ENCODE data around the gene NKAIN1. TPM values are rescaled to one million over a fixed set of nuclear protein-coding genes. Genes with fewer than 3 reads are reported as not detected.

The NKAIN1 gene
- total RNA-seq, 1 donor from 2014 or later = not detected

- no peak overlapping the region for H3K4me3 ChIP-seq (ENCODE audit: low read depth, low read length)
- FAIRE-seq (peak; percentile 40), DNase-seq (ENCODE audit: low read depth) (no peak)
- H3K27me3 ChIP-seq (ENCODE audit: control insufficient read depth, insufficient read depth, low read length) = no peaks in the 10 kb centered on the region
- H3K36me3 ChIP-seq (ENCODE audit: control insufficient read depth, insufficient read depth, low read length) = no peaks in the 10 kb centered on the region
- TF ChIP-seq CTCF (IDR thresholded peaks at IDR 0.05; ENCODE audit: insufficient read depth, low read length, severe bottlenecking) = no peak
These were observed 31.2 kb downstream of the NKAIN1 start for GRCh38 chr1:31208361-31208945.

- DNase-seq (ENCODE audit: low read depth) (no peak), FAIRE-seq (no peak)
- no peak for TF ChIP-seq CTCF (IDR thresholded peaks at IDR 0.05; ENCODE audit: insufficient read depth, low read length, severe bottlenecking)
- Histone ChIP-seq H3K27me3 (ENCODE audit: control insufficient read depth, insufficient read depth, low read length) (no peaks in the 10 kb centered on the region), H3K4me3 (ENCODE audit: low read depth, low read length) (no peak overlapping the region), H3K36me3 (ENCODE audit: control insufficient read depth, insufficient read depth, low read length) (no peaks in the 10 kb centered on the region)
These were observed 32.1 kb downstream of the NKAIN1 start for GRCh38 chr1:31207569-31207968.

- DNase-seq (ENCODE audit: low read depth) (no peak), FAIRE-seq (no peak)
These were observed 32.6 kb downstream of the NKAIN1 start for GRCh38 chr1:31207046-31207445.

GRCh38 chr1:31203215-31203614, 36.5 kb downstream of the NKAIN1 start:
- Histone ChIP-seq H3K36me3 (ENCODE audit: control insufficient read depth, insufficient read depth, low read length) (no peaks in the 10 kb centered on the region), H3K27me3 (ENCODE audit: control insufficient read depth, insufficient read depth, low read length) (no peaks in the 10 kb centered on the region), H3K4me3 (ENCODE audit: low read depth, low read length) (no peak overlapping the region)
- FAIRE-seq (no peak), DNase-seq (ENCODE audit: low read depth) (no peak)
- no peak for TF ChIP-seq CTCF (IDR thresholded peaks at IDR 0.05; ENCODE audit: insufficient read depth, low read length, severe bottlenecking)

More at GRCh38 chr1:31207046-31207445, 32.6 kb downstream of the NKAIN1 start:
- no peaks in the 10 kb centered on the region for H3K36me3 ChIP-seq (ENCODE audit: control insufficient read depth, insufficient read depth, low read length)
- no peak for TF ChIP-seq CTCF (IDR thresholded peaks at IDR 0.05; ENCODE audit: insufficient read depth, low read length, severe bottlenecking)
- no peak overlapping the region for H3K4me3 ChIP-seq (ENCODE audit: low read depth, low read length)
- no peaks in the 10 kb centered on the region for H3K27me3 ChIP-seq (ENCODE audit: control insufficient read depth, insufficient read depth, low read length)

- TF ChIP-seq CTCF (IDR thresholded peaks at IDR 0.05; ENCODE audit: insufficient read depth, low read length, severe bottlenecking) = no peak
- Histone ChIP-seq H3K36me3 (ENCODE audit: control insufficient read depth, insufficient read depth, low read length) (no peaks in the 10 kb centered on the region), H3K27me3 (ENCODE audit: control insufficient read depth, insufficient read depth, low read length) (no peaks in the 10 kb centered on the region), H3K4me3 (ENCODE audit: low read depth, low read length) (no peak overlapping the region)
- no peak for DNase-seq (ENCODE audit: low read depth)
- FAIRE-seq = no peak
These were observed 37.7 kb downstream of the NKAIN1 start for GRCh38 chr1:31201931-31202360.

- FAIRE-seq = no peak
- Histone ChIP-seq H3K4me3 (ENCODE audit: low read depth, low read length) (no peak overlapping the region), H3K27me3 (ENCODE audit: control insufficient read depth, insufficient read depth, low read length) (no peaks in the 10 kb centered on the region), H3K36me3 (ENCODE audit: control insufficient read depth, insufficient read depth, low read length) (no peaks in the 10 kb centered on the region)
- no peak for TF ChIP-seq CTCF (IDR thresholded peaks at IDR 0.05; ENCODE audit: insufficient read depth, low read length, severe bottlenecking)
- no peak for DNase-seq (ENCODE audit: low read depth)
These were observed 39.7 kb downstream of the NKAIN1 start for GRCh38 chr1:31199949-31200348.

Data from bronchial epithelial cell (primary cell).